HepG2 (cell line): Measurements from ENCODE around the gene MAP3K7CL. TPM values are rescaled to one million over a fixed set of nuclear protein-coding genes. Genes with fewer than 3 reads are reported as not detected.

ENCODE experiments used
- ATAC-seq: fragments of 200-7000 bp; cut with Tn5 transposase; 3 replicates; pipeline ENCODE4 v1.9.1; 2020; ENCODE audit warnings: mild to moderate bottlenecking, moderate library complexity
- BruUV-seq: library from RNA; stranded (reverse); fragments of 400-500 nt; replicated peaks from 2 replicates; lab custom pipeline; 2021; lab: Mats Ljungman, UMichigan
- CTCF ChIA-PET: fragments of 300-600 bp; formaldehyde crosslinking; extraction: SDS; loops from one replicate; lab custom pipeline; 2021; ENCODE audit warnings: low total read pairs, inconsistent platforms, low intra/inter-chr PET ratio; lab: Yijun Ruan, JAX
- POLR2A ChIA-PET: fragments of 350-600 bp; sonication (Branson Sonifier 250); formaldehyde crosslinking; loops from one replicate; lab custom pipeline; 2020; ENCODE audit warnings: antibody characterized with exemption, inconsistent platforms; lab: Yijun Ruan, JAX
- DNase-seq: peaks from one replicate; pipeline ENCODE4 v3.0.0-alpha.2; 2015; ENCODE audit warnings: low spot score
- FAIRE-seq: peaks from 3 replicates; lab custom pipeline; 2011; peaks lifted over from hg19 to GRCh38; lab: Jason Lieb, UNC
- H2AFZ ChIP-seq: one replicate; pipeline ENCODE4 v1.6.1; 2011; ENCODE audit warnings: low read length, inconsistent platforms
- H3K27ac ChIP-seq: fragments of 300-600 bp; 3 replicates; pipeline ENCODE4 v1.8.0; 2011; ENCODE audit warnings: mixed run types, mild to moderate bottlenecking, mixed read lengths, low read length, inconsistent platforms; ENCODE audit not compliant: insufficient read depth; ENCODE audit errors: extremely low read length
- H3K27me3 ChIP-seq, 2 experiments: fragments of 200-600 bp in 1 of 2; 2 replicates in 1 of 2; 3 replicates in 1 of 2; pipeline versions ENCODE4 v1.6.0 to v1.8.0; 2011; ENCODE audit warnings: low read length in 2 of 2, mild to moderate bottlenecking in 2 of 2, moderate library complexity in 2 of 2, inconsistent platforms in 1 of 2; ENCODE audit not compliant: insufficient read depth in 2 of 2, control insufficient read depth in 1 of 2
- H3K36me3 ChIP-seq, 2 experiments: fragments of 200-600 bp in 1 of 2; replicated peaks in 1 of 2; 2 replicates in 1 of 2; 3 replicates in 1 of 2; pipeline versions ENCODE4 v1.5.1 to v1.8.0; 2011; ENCODE audit warnings: low read length in 2 of 2, inconsistent platforms in 1 of 2; ENCODE audit not compliant: insufficient read depth in 2 of 2, control insufficient read depth in 1 of 2
- H3K4me1 ChIP-seq: 2 replicates; pipeline ENCODE4 v1.5.1; 2012; ENCODE audit warnings: low read length, inconsistent platforms; ENCODE audit not compliant: insufficient read depth
- H3K4me2 ChIP-seq: 2 replicates; pipeline ENCODE4 v1.6.0; 2011; ENCODE audit warnings: low read depth, low read length, inconsistent platforms
- H3K4me3 ChIP-seq, 3 experiments: fragments of 200-600 bp in 1 of 3; sonication (generic), shearing (Covaris generic) in 1 of 3; replicated peaks in 1 of 3; 2 replicates each; pipeline ENCODE4 v1.5.1; 2011 to 2016; ENCODE audit warnings: low read length in 3 of 3, inconsistent platforms in 2 of 3, low read depth in 2 of 3, mild to moderate bottlenecking in 2 of 3, control low read depth in 1 of 3, mixed read lengths in 1 of 3; ENCODE audit not compliant: insufficient read depth in 1 of 3
- H3K79me2 ChIP-seq: one replicate; pipeline ENCODE4 v1.6.1; 2011; ENCODE audit warnings: low read length, inconsistent platforms; ENCODE audit not compliant: insufficient read depth
- H3K9ac ChIP-seq: 2 replicates; pipeline ENCODE4 v1.6.0; 2011; ENCODE audit warnings: mild to moderate bottlenecking, low read depth, low read length, inconsistent platforms; ENCODE audit not compliant: insufficient read depth
- H3K9me3 ChIP-seq: 2 replicates; pipeline ENCODE4 v1.5.1; 2012; ENCODE audit warnings: mild to moderate bottlenecking, low read length
- H4K20me1 ChIP-seq: 2 replicates; pipeline ENCODE4 v1.6.0; 2011; ENCODE audit warnings: inconsistent platforms, mild to moderate bottlenecking, low read length, moderate library complexity; ENCODE audit not compliant: insufficient read depth
- ARID5B ChIP-seq: IDR thresholded peaks from 2 replicates; pipeline ENCODE4 v1.4.0; 2020; ENCODE audit warnings: mild to moderate bottlenecking, missing genetic modification reagents
- CHD2 ChIP-seq: IDR thresholded peaks from 2 replicates; pipeline ENCODE4 v1.6.1; 2011; ENCODE audit warnings: low read depth, low read length, improper control_type of control experiment
- ERF ChIP-seq: IDR thresholded peaks from 2 replicates; pipeline ENCODE4 v1.6.1; 2018; ENCODE audit warnings: missing biosample characterization, missing genetic modification reagents
- ETV5 ChIP-seq: IDR thresholded peaks from 2 replicates; pipeline ENCODE4 v1.6.1; 2018; ENCODE audit warnings: missing biosample characterization, missing genetic modification reagents, inconsistent platforms, borderline replicate concordance
- KLF13 ChIP-seq: sonication (generic); formaldehyde crosslinking; IDR thresholded peaks from 2 replicates; pipeline ENCODE4 v1.4.0; 2020; ENCODE audit warnings: mild to moderate bottlenecking, missing genetic modification reagents
- MIER3 ChIP-seq: IDR thresholded peaks from 2 replicates; pipeline ENCODE4 v1.6.1; 2016; ENCODE audit warnings: missing compliant biosample characterization, borderline replicate concordance
- RCOR2 ChIP-seq: IDR thresholded peaks from 2 replicates; pipeline ENCODE4 v1.6.1; 2016; ENCODE audit warnings: missing biosample characterization, missing genetic modification reagents
- SMC3 ChIP-seq: IDR thresholded peaks from 2 replicates; pipeline ENCODE4 v1.6.1; 2011; ENCODE audit warnings: low read length, improper control_type of control experiment
- UBTF ChIP-seq: sonication (generic); formaldehyde crosslinking; IDR thresholded peaks from 2 replicates; pipeline ENCODE4 v1.4.0; 2020; ENCODE audit warnings: mild to moderate bottlenecking, missing genetic modification reagents
- ZBED4 ChIP-seq: sonication (generic); formaldehyde crosslinking; IDR thresholded peaks from 2 replicates; pipeline ENCODE4 v1.4.0; 2020; ENCODE audit warnings: missing genetic modification reagents, borderline replicate concordance
- ZBTB26 ChIP-seq: IDR thresholded peaks from 2 replicates; pipeline ENCODE4 v1.6.1; 2016; ENCODE audit warnings: missing compliant biosample characterization, missing genetic modification reagents, borderline replicate concordance
- WGBS: methylation state at CpG from one replicate; pipeline ENCODE4 v1.1.6; 2017; ENCODE audit warnings: low lambda C conversion rate; 5-methylcytosine and 5-hydroxymethylcytosine counted together
- in situ Hi-C: cut with HindIII; loops from 2 replicates; pipeline ENCODE4 v1.10.0; 2017; ENCODE audit warnings: low pct_unique_long_range_greater_than_20kb; ENCODE audit not compliant: extremely low pct_ligation_motif_present
- intact Hi-C: fragments of 100-400 bp; cut with micrococcal nuclease; formaldehyde crosslinking; loops from one replicate; pipeline ENCODE4 v1.10.0; 2022; ENCODE audit not compliant: unreplicated experiment
- polyA plus RNA-seq, 8 experiments: library from polyadenylated mRNA; depleted of rRNA in 3 of 8; stranded (reverse) in 7 of 8; unstranded in 1 of 8; fragments of >200 nt; fragmentation: Illumina TruSeq in 4 of 8; extraction: Trizol in 4 of 8; gene quantifications; 2 replicates each; pipeline versions ENCODE4 v1.2.1 to v1.2.3, GENCODE V29; 2011 to 2016; ENCODE audit warnings: low read depth in 4 of 8, missing spikeins in 1 of 8, mixed read lengths in 1 of 8; ENCODE audit not compliant: insufficient read depth in 1 of 8
- total RNA-seq, 5 experiments: library from RNA; depleted of rRNA; stranded (reverse); fragments of >200 nt; fragmentation: Illumina TruSeq; extraction: Trizol; gene quantifications; 2 replicates each; pipeline ENCODE4 v1.2.3, GENCODE V29; 2016; ENCODE audit warnings: low read depth in 1 of 5
- TF ChIP-seq, protein P1 (sequence below): sonication (generic); formaldehyde crosslinking; conservative IDR thresholded peaks from 2 replicates; pipeline ENCODE4 v1.4.0; 2020; ENCODE audit warnings: missing genetic modification reagents

MAP3K7CL gene
- total and polyA plus RNA-seq, 2 of the 13 experiments (the other 11 are each of a cell fraction or from before 2014, with no cell fraction given): 0.04 to 0.15 TPM

GRCh38 chr21:29159842-29160241 is 29.4 kb downstream of the MAP3K7CL start:
- no peak for DNase-seq
- BruUV-seq: no TSS peak
- TF ChIP-seq ETV5 (no peak), CHD2 (no peak), KLF13 (CRISPR knock-in tag) (no peak), ZBED4 (CRISPR knock-in tag) (no peak), ERF (CRISPR knock-in tag) (no peak), ARID5B (CRISPR knock-in tag) (no peak), SMC3 (no peak), MIER3 (CRISPR knock-in tag) (no peak), UBTF (CRISPR knock-in tag) (no peak), RCOR2 (no peak), ZBTB26 (CRISPR knock-in tag) (no peak)
- TF ChIP-seq, protein P1, sequence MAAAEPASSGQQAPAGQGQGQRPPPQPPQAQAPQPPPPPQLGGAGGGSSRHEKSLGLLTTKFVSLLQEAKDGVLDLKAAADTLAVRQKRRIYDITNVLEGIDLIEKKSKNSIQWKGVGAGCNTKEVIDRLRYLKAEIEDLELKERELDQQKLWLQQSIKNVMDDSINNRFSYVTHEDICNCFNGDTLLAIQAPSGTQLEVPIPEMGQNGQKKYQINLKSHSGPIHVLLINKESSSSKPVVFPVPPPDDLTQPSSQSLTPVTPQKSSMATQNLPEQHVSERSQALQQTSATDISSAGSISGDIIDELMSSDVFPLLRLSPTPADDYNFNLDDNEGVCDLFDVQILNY (CRISPR knock-in tag): no peak

More at GRCh38 chr21:29159842-29160241, 29.4 kb downstream of the MAP3K7CL start:
- Histone ChIP-seq H3K4me2 (no peak overlapping the region), H3K4me3 (no peak overlapping the region), H3K9ac (no peak overlapping the region), H4K20me1 (no peaks in the 10 kb centered on the region), H3K27me3 (peaks cover 0 to 20% of the 10 kb centered on the region in 2 experiments; a peak in 4 of 5 replicates), H3K79me2 (no peaks in the 10 kb centered on the region), H3K4me1 (no peaks in the 10 kb centered on the region), H3K27ac (no peak overlapping the region), H2AFZ (no peak overlapping the region), H3K9me3 (no peaks in the 10 kb centered on the region), H3K36me3 (no peaks in the 10 kb centered on the region)
- intact Hi-C loops (no loop called here), in situ Hi-C loops (loop anchor here (5.0 to 10.0 kb wide), 2 partner anchors 187 to 215 kb away; no protein-coding TSS in a partner anchor)
- FAIRE-seq (no peak), ATAC-seq (no peak)
- ChIA-PET CTCF (no interaction called here), POLR2A (no interaction called here)
- under 1% methylated on average over 4 of the region's 4 CpGs for WGBS
